ENCODE data around the gene PRICKLE2.

DNA sequence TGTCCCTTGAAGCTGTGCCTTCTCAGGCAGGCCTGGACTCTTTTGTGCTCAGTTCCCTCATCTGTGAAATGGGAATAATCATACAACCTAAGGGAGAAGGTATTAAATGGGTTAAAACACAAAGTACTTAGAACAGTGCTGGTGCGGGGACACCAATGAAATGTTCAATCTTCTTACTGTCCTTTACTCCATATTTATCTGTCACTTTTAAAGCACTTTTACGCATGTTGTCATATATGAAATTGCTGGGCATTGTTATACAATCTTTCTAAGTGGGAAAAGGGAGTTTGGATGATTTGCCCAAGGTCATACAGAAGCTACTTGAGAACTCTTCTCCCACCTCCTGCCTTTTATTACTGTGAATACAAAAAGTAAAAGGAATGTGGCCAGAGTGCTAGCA is 114.2 kb downstream of the PRICKLE2 start:
- TF ChIP-seq, protein P1, sequence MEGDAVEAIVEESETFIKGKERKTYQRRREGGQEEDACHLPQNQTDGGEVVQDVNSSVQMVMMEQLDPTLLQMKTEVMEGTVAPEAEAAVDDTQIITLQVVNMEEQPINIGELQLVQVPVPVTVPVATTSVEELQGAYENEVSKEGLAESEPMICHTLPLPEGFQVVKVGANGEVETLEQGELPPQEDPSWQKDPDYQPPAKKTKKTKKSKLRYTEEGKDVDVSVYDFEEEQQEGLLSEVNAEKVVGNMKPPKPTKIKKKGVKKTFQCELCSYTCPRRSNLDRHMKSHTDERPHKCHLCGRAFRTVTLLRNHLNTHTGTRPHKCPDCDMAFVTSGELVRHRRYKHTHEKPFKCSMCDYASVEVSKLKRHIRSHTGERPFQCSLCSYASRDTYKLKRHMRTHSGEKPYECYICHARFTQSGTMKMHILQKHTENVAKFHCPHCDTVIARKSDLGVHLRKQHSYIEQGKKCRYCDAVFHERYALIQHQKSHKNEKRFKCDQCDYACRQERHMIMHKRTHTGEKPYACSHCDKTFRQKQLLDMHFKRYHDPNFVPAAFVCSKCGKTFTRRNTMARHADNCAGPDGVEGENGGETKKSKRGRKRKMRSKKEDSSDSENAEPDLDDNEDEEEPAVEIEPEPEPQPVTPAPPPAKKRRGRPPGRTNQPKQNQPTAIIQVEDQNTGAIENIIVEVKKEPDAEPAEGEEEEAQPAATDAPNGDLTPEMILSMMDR (IDR thresholded peaks at IDR 0.05) = no peak
- no peak for TF ChIP-seq POLR2A (IDR thresholded peaks at IDR 0.05)

All from body of pancreas (tissue), 4 donors.